ENCODE data around the gene EDEM2.
"Not testable (repeated sequence)": the region's sequence is repeated elsewhere in the genome, so short reads cannot be mapped to it uniquely, and the experiment has no call there.

EDEM2 gene

GRCh38 chr20:35155936-35156335 lies 8.8 kb upstream of the EDEM2 start:
- H3K4me1 ChIP-seq = no peaks in the 10 kb centered on the region
- TF ChIP-seq, protein P1, sequence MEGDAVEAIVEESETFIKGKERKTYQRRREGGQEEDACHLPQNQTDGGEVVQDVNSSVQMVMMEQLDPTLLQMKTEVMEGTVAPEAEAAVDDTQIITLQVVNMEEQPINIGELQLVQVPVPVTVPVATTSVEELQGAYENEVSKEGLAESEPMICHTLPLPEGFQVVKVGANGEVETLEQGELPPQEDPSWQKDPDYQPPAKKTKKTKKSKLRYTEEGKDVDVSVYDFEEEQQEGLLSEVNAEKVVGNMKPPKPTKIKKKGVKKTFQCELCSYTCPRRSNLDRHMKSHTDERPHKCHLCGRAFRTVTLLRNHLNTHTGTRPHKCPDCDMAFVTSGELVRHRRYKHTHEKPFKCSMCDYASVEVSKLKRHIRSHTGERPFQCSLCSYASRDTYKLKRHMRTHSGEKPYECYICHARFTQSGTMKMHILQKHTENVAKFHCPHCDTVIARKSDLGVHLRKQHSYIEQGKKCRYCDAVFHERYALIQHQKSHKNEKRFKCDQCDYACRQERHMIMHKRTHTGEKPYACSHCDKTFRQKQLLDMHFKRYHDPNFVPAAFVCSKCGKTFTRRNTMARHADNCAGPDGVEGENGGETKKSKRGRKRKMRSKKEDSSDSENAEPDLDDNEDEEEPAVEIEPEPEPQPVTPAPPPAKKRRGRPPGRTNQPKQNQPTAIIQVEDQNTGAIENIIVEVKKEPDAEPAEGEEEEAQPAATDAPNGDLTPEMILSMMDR (IDR thresholded peaks at IDR 0.05; ENCODE audit: low read depth, low read length) = no peak
- no peak for DNase-seq
- no peak overlapping the region for H3K4me3 ChIP-seq (ENCODE audit: low read depth, low read length)
- H3K36me3 ChIP-seq = no peaks in the 10 kb centered on the region
- no peaks in the 10 kb centered on the region for H3K9me3 ChIP-seq
- no peaks in the 10 kb centered on the region for H3K27me3 ChIP-seq

GRCh38 chr20:35151736-35152135 lies 4.6 kb upstream of the EDEM2 start:
- Histone ChIP-seq H3K36me3 (no peaks in the 10 kb centered on the region), H3K27me3 (no peaks in the 10 kb centered on the region), H3K9me3 (no peaks in the 10 kb centered on the region), H3K4me1 (no peaks in the 10 kb centered on the region), H3K4me3 (ENCODE audit: low read depth, low read length) (no peak overlapping the region)
- DNase-seq = no peak
- TF ChIP-seq, protein P1 (IDR thresholded peaks at IDR 0.05; ENCODE audit: low read depth, low read length) = no peak

- DNase-seq = no peak
- no peaks in the 10 kb centered on the region for H3K27me3 ChIP-seq
- H3K4me1 ChIP-seq = no peaks in the 10 kb centered on the region
- no peaks in the 10 kb centered on the region for H3K36me3 ChIP-seq
- H3K9me3 ChIP-seq = no peaks in the 10 kb centered on the region
- TF ChIP-seq, protein P1 (IDR thresholded peaks at IDR 0.05; ENCODE audit: low read depth, low read length) = no peak
- H3K4me3 ChIP-seq (ENCODE audit: low read depth, low read length) = no peak overlapping the region
Measured at GRCh38 chr20:35150846-35151579, 3.9 kb upstream of the EDEM2 start.

- not testable (repeated sequence) for H3K4me1 ChIP-seq, DNase-seq, H3K9me3 ChIP-seq
Measured at GRCh38 chr20:35147575-35148071, 487 bp upstream of the EDEM2 start.

GRCh38 chr20:35146299-35146919 lies 727 bp downstream of the EDEM2 start:
- DNase-seq = peak; percentile 36
- TF ChIP-seq, protein P1 (IDR thresholded peaks at IDR 0.05; ENCODE audit: low read depth, low read length) = no peak; the same call in 1 of the 2 replicates
- peaks cover 2% of the 10 kb centered on the region for H3K4me1 ChIP-seq

More at GRCh38 chr20:35147575-35148071, 487 bp upstream of the EDEM2 start:
- H3K36me3 ChIP-seq, H3K27me3 ChIP-seq: not testable (repeated sequence)
- H3K4me3 ChIP-seq (ENCODE audit: low read depth, low read length) = peak overlapping the region; percentile 94

DNA sequence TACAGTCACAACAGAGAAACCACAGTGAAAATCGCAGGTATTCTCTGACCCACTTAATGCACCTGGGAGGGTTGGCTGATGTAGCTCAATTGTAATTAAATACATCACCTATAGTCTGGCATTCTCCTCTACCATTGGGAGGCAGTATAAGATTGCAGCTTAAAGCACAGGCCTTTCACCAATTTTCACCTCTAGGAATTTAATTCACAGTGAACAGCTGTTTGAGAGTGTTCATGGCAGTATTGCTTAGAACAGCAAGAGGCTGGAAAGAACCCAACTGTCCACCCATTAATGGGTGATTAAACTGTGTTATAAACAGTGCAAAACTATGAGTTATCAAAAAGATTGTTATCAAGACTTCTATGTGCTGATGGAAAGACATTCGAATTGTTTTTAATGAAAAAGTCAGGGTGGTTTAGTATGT lies 2.0 kb downstream of the EDEM2 start:
- peaks cover 2% of the 10 kb centered on the region for H3K4me1 ChIP-seq
- no peak overlapping the region for H3K4me3 ChIP-seq (ENCODE audit: low read depth, low read length)
- no peaks in the 10 kb centered on the region for H3K36me3 ChIP-seq
- H3K9me3 ChIP-seq = no peaks in the 10 kb centered on the region
- TF ChIP-seq, protein P1 (IDR thresholded peaks at IDR 0.05; ENCODE audit: low read depth, low read length) = peak; percentile 90
- no peak for DNase-seq
- H3K27me3 ChIP-seq = no peaks in the 10 kb centered on the region

More at GRCh38 chr20:35146299-35146919, 727 bp downstream of the EDEM2 start:
- Histone ChIP-seq H3K36me3 (no peaks in the 10 kb centered on the region), H3K4me3 (ENCODE audit: low read depth, low read length) (peak overlapping the region; percentile 94), H3K27me3 (no peaks in the 10 kb centered on the region), H3K9me3 (no peaks in the 10 kb centered on the region)
